Stimulated activated CD4-positive, alpha-beta T cell treated with anti-CD3 and anti-CD28 coated beads, Interleukin-4, amount 100 ng/mL, for 1 hour (primary cell): ENCODE results near the gene PLA2G3.

Experiments used
- DNase-seq: peaks from one replicate; pipeline ENCODE4 v3.0.0-alpha.2; 2020

The PLA2G3 gene

DNA sequence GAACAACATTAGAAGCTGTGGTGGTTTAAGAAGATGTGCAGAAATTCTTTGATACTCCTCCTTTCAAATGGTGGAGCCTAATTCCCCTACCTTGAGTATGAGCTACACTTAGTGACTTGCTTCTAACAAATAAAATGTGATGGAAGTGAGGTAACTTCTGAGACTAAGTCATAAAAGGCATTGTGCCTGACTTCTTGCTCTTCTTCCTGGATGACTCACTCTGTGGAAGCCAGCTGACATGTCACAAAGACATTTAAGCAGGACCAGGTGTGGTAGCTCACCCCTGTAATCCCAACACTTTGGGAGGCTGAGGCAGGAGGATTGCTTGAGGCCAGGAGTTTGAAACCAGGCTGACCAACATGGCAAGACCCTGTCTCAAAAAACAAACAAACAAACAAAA is 3.9 kb upstream of the PLA2G3 start:
- DNase-seq = no peak

DNA sequence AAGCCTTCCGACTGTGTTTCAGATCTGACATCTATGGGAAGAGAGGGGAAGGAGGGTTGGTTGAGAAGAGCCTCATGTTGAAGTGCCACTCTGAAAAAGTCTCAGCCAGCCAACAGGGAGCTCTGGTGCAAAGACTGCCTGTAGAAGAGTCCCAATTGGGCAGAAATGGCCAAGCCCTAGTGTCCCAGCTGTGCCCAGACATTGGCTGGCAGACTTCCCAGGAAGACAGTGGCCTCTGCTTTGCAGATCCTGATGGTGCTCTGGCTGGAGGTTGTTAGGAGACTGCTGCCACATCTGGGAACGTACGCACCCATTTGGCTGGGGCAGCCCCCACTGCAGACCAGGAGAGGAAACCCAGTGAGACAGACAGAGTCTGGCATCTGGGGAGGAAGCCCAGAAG is 3.2 kb upstream of the PLA2G3 start:
- DNase-seq = no peak

DNA sequence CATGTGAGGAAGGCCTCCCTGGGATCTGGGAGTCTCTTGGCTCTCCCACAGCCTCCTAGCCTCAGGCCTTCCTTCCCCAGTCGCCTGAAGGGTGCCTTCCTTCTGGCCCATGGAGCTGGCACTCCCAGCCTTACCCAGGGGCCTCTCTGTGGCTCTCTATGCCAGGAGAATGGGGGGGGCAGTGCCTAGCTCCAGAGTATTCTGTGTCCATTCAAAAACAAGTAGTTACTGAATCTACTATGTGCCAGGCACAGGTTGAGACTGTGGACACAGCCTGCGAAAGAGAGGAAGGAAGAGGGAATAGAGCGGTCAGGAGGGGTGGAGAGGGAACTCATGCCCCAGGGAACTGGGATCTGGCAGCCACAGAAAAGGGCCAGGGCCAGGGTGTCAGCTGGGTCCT is 2.7 kb upstream of the PLA2G3 start:
- no peak for DNase-seq

DNA sequence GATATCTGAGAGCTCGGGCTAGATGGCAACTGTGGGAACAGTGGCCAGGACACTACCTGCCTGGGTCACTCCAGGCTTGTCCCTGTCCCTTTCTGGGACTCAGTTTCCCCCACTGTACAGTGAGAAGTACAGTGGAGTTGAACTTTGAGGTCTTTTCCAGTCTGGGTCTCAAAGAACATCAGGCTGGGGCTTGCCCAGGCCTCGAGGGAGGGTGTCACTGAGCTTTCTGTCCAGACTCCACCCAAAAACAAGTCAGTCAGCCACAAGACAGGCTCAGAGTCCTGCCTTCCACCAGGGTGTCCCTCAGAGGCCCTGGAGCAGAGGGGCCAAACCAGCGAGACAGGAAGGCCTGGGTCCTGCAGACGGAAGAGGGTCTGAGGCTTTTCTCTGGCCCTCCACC is 2.0 kb upstream of the PLA2G3 start:
- DNase-seq = no peak

DNA sequence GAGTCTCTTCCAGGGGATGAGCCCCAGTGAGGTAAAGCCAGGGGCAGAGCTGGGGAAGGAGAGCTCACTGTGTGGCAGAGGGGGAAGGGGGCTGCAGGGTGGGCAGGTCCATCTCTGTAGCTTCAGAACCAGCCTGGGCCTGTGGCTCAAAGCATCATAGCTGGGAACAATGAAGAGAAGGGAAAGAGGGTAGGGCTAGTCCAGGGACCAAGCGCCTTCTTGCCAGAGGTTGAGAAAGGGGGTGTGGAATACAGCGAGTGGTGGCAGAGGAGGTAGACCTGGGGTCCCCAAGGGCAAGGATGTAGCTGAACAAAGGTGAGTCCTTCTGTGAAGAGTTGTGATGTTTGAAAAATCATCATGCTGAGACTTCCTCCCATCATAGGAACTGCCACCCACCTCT is 1.2 kb upstream of the PLA2G3 start:
- no peak for DNase-seq

DNA sequence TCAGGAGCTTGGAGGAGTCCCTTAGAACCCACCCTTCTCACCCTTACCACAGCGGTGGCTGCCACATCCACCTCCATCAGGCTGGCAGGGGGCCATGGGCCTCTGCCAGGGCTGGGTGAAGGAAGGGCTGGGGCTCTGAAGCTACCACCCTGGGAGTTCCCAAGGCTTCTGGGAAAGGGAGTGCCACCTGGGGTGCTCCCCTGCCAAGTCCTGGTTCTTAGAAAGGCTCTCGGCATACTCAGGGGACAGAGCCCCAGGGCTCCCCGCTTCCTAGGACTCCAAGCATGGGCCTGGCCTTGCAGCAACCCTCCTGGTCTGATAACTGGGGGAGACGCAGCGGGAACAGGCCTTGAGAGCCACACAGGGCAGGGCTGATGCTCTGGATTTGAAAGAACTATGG is 438 bp upstream of the PLA2G3 start:
- DNase-seq = no peak

DNA sequence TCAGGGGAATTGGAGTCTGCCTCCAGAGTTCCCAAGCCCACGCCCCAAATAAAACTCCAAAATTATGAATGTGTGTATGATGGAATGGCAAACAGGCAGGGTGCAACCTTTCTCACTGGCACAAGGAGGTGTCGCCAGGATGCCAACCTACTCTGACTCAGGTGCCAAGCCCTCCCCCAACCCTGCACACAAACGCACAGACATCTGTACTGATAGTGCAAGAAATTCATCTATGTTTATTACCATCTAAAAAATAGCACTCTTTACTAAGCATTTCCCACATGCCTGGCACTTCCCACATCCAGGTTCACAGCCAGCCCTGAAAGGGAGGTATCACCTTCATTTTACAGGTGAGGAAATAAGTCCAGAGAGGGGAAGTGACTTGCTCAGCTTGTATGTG is 1.2 kb downstream of the PLA2G3 start:
- DNase-seq = no peak

DNA sequence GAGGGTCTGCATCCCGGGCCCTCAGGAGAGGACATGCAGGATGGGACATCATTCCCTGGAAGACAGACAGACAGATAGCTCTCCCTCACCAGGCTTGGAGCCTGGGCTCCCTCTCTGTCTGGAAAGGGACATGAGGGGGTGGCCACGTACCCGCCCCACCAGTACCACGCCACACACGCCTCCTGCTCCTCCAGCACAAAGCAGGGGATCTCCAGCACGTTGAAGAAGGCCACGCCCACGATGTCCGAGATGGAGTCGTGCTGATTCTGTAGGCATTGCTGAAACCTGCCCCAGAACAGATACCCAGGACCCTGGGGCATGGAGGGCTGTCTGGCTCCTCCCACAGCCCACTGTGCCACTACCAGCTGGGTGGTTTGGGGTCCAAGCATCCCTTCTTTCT is 2.2 kb downstream of the PLA2G3 start:
- no peak for DNase-seq

DNA sequence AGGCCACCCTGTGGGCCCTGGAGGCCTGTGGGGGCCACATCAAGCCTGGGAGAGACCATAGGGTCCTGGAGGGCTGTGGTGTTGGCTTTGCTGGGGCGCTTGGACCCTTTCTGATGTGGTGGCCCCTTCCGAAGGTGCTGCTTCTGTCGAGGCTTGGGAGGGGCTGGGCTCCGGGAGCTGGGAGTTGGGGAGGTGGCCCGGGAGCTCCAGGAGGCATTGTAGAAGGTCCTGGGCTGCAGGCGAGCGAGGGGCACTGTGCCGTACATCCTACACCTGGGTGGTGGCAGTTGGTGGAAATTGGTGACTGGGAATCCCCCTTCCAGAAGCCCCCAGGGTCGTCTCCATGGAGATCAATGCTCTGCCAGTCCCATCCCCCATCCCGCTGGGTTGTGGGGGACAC is 2.6 kb downstream of the PLA2G3 start:
- no peak for DNase-seq

DNA sequence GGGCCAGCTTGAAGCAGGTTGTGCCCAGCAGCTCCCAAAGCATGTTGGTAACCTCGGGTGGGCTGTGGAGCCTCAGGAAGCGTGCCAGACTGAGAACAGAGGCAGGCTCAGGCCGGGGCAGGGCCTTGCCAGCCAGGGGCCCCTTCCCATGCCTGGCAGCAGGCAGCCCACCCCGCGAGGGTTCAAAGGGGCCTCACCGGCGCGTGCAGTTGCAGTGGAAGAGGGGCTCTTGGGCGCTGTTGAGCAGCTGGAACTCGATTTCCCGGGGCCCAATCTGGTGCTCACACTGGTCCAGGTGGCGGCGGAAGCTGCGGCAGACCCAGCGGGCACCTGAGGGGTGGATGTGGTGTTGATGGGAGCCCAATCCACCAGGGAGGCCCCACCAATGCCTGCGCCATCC is 3.6 kb downstream of the PLA2G3 start:
- no peak for DNase-seq

DNA sequence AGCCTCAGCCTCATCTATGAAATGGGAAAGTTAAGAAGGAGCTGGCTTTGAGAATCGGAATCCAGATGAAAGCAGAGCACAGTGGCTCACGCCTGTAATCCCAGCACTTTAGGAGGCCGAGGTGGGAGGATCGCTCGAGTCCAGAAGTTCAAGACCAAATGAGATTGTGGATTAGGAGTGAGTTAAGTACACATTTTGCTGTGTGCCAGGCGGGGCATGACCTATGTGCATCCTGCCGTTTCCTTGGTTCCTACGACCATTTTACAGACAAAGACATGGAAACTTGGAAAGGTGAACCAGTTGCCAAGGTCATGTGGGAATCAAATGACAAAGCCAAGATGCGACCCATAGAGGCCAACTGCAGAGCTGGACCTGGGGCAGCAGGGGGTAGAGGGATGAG is 4.2 kb downstream of the PLA2G3 start:
- no peak for DNase-seq

DNA sequence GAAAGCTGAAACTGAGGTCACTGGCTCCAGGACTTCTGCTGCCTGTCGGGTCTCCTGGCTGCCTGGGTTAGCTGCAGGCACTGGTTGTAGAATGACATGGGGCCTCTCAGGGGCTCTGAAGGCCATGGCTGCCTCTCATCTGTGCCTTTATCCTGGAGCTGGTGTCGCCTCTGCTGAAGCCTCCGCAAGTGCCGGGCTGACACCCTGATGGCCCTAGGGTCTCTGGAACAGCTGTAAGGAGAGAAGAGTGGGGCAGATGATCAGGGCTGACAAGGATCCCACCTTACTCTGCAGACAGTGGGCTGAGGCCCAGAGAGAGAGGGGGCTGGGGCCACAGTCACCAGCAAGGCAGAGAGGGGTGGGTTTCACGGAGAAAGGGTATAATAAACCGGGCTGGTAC is 4.6 kb downstream of the PLA2G3 start:
- no peak for DNase-seq

DNA sequence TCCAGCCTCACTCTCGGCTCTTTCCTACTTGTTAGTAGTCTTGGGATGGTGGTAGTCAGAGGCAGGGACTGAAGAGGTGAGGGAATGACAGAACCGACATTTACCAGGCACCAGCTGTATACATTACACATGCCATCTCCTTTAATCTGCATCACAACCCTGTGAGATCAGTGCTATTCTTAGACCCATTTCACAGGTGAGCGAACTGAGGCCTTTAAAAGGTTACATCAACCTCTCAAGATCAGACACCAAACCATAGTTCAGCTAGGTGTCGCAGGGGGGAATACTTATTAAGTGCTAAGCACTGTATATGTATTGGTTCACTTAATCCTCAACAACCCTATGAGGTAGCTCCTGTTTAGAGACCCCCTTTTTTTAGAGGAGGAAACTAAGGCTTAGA is 5.6 kb downstream of the PLA2G3 start:
- DNase-seq = no peak

DNA sequence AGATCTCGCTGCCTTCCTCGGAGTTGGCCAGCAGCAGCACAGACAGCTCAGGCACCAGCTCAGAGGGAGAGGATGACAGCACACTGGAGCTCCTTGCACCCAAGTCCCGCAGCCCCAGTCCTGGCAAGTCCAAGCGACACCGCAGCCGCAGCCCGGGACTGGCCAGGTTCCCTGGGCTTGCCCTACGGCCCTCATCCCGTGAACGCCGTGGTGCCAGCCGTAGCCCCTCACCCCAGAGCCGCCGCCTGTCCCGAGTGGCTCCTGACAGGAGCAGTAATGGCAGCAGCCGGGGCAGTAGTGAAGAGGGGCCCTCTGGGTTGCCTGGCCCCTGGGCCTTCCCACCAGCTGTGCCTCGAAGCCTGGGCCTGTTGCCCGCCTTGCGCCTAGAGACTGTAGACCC is 6.4 kb downstream of the PLA2G3 start:
- no peak for DNase-seq

DNA sequence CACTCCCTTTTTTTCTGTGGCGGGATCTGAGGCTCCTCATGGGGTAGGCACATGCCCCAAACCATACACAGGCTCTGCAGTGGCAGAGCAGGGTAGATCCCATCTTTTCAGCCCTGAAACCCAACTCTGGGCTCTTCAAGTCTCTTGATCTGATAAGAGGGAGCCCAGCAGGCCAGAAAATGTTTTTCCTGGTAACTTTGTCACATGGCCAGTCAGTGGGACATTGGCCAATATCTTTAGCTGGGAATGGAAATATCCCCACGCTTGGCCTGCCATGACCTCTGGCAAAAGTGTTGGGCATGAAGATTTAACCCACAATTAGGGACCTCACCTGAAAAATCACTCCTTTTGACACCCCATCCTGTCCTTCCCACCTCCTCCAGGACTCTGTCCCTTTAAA is 9.4 kb downstream of the PLA2G3 start:
- no peak for DNase-seq

DNA sequence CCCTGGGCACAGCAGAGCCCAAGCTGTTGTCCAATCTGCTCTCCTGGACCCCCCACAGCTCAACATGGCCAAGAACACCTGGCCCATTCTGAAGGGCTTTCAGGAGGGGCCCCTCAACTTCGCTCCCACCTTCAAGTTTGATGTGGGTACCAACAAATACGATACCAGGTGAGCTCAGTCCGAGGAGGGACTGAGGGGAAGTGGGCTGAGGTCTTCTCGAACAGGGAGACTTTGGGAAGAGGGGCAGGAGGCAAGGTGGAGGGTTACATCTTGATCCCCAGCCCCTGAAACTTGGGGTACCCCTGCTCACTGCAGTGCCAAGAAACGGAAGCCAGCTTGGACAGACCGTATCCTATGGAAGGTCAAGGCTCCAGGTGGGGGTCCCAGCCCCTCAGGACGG is 12.2 kb downstream of the PLA2G3 start:
- DNase-seq = no peak

DNA sequence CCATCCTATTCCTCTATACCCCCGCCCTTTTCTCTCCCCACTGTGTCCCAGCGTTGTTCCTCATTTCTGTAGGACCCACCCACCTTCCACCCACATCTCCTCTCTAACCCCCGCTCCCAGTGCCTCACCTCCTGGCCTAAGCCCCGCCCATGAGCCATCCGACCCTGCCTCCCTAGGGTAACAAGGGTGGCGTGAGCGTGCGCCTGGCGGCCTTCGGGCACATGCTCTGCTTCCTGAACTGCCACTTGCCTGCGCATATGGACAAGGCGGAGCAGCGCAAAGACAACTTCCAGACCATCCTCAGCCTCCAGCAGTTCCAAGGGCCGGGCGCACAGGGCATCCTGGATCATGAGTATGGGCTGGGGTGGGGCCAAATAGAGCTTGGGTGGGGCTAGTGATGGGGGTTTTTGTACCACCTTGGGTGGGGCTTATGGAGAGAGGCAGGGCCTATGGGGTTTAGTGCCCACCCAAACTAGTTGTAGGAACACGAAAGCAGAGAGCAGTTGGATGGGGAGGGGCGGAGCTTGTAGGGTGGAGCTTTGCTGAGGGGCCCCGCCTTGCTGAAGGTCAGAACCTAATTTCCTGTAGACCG is 13.0 kb downstream of the PLA2G3 start:
- DNase-seq = no peak

DNA sequence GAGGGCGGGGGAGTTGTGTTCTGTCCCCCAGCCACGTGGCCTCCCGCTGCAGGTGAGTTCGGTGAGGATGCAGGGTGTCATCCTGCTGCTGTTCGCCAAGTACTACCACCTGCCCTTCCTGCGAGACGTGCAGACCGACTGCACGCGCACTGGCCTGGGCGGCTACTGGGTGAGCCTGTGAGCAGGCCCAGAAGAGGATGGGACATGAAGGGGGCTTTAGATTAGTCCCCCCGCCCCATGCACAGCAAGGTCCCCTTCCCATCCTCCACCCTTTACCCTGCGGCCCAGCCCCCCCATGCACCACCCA is 13.5 kb downstream of the PLA2G3 start:
- DNase-seq = no peak

DNA sequence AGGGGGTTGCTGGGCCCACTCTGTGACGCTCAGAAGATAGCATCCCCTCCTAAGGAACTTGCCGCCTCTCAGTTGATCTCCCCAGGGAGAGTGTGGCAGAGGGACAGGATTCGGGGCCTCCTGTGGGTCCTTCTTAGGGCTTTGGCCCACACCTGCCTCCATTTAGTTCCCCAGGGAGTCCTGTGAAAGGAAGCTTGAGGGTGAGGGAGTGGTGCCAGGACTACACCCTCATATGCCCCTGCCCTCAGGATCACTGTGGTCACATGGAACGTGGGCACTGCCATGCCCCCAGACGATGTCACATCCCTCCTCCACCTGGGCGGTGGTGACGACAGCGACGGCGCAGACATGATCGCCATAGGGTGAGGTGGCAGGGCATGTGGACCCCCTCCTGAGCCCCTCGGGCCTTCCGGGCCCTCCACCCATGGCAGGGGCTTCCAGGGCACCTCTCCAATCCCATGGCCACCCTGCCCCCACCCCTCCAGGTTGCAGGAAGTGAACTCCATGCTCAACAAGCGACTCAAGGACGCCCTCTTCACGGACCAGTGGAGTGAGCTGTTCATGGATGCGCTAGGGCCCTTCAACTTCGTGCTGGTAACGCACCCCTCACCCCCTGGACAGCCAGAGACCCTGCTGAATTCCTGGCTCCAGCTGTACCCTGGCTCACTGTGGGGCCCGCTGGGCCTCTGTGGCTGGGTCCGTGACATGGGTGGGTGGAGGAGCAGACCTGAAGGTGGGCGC is 14.0 kb downstream of the PLA2G3 start:
- DNase-seq = no peak

DNA sequence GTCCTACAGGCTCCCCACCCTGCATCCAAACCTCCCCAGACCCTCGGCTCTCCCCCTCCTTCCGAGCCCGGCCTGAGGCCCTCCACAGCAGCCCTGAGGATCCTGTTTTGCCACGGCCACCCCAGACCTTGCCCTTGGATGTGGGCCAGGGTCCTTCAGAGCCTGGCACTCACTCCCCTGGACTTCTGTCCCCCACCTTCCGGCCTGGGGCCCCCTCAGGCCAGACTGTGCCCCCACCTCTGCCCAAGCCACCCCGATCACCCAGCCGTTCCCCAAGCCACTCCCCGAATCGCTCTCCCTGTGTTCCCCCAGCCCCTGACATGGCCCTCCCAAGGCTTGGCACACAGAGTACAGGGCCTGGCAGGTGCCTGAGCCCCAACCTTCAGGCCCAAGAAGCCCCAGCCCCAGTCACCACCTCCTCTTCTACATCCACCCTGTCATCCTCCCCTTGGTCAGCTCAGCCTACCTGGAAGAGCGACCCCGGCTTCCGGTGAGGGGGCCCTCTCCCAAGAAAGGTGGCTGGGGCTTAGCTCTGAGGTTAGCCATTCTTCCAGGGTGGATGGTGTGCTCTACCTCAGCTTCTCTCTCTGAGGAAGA is 14.7 kb downstream of the PLA2G3 start:
- no peak for DNase-seq

DNA sequence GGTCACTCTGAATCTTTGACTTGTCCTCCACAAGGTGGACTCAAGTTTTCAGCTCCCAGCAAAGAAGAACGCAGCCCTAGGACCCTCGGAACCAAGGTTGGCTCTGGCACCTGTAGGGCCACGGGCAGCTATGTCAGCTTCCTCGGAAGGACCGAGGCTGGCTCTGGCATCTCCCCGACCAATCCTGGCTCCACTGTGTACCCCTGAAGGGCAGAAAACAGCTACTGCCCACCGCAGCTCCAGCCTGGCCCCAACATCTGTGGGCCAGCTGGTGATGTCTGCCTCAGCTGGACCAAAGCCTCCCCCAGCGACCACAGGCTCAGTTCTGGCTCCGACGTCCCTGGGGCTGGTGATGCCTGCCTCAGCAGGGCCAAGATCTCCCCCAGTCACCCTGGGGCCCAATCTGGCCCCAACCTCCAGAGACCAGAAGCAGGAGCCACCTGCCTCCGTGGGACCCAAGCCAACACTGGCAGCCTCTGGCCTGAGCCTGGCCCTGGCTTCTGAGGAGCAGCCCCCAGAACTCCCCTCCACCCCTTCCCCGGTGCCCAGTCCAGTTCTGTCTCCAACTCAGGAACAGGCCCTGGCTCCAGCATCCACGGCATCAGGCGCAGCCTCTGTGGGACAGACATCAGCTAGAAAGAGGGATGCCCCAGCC is 15.4 kb downstream of the PLA2G3 start:
- DNase-seq = no peak

DNA sequence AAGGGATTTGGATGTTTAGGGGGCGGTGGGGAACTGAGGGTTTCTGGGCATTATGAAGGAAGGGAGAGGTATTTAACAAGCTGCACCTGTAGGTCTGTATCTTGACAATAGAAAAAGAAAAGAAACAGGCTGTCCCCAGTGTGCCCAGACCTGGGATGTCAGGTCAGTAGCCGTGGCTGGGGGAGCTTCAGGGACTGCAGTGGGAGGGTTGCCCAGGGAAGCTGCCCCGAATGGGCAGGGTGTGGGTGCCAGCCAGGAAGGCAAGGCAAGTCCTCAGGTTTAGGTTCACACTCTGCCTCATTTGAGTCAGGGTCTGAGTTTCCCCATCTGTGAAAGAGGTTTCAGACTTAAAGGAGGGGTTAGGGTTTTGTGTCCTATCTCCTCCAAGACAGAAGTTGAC is 16.0 kb downstream of the PLA2G3 start:
- DNase-seq = no peak

DNA sequence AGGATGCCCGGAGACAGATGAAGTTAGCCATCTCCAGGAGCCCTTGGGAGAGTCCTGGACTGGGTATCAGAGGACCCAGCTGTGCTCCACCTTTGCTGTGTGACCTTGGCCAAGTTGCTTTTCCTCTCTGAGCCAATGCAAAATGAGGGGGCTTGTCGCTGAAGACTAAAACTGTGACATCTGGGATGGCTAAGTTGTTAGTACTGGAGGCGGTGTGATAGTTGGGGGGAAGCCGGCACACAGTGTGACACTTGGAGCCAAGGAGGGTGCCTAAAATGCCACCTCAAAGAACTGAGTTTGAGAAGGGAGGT is 17.1 kb downstream of the PLA2G3 start:
- no peak for DNase-seq

DNA sequence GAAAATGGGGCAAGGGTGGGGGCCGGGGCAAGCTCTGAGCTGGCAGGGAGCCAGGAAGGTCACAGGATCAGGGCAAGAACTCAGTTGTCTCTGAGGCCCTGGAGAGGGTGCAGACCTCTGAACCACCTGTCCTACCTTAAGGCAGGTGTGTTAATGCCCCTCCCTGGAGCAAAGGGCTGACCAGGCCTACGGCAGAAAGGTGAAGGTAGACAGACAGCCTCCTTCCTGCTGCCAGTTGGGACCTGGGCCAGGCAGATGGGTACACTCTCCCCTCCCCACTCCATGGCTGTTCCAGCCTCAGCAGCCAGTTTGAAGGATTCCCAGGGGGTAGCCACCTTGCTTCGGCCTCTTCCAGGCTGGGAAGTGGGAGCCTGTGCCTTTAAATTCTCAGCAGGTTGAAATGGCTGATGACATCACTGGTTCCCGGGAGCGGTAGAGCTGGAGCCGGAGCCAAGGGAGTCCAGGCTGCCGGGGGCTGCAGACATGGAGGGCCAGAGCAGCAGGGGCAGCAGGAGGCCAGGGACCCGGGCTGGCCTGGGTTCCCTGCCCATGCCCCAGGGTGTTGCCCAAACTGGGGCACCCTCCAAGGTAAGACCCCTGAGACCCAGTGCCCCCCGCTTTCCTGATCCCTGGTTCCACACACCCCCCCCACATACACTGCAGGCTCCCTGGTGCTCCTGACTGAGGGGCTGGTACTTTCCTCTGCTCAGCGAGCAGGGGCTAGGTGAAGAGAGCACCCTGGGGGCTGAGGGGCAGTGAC is 17.6 kb downstream of the PLA2G3 start, which contains the start of gene INPP5J:
TSS of gene INPP5J (plus strand) at position 435 of the 760 bp plus-strand sequence. CDS start at position 484, 49 bp downstream.
- DNase-seq = no peak
